T follicular helper cell (primary cell): ENCODE measurements around the gene APOA4.
"Not testable (repeated sequence)": the region's sequence is repeated elsewhere in the genome, so short reads cannot be mapped to it uniquely, and the experiment has no call there.

Experiments used
- DNase-seq: peaks from one replicate; pipeline ENCODE4 v3.0.0-alpha.2; 2020; ENCODE audit warnings: low read depth

Gene APOA4

GRCh38 chr11:116801662-116802061, 21.4 kb downstream of the APOA4 start:
- DNase-seq = not testable (repeated sequence)

GRCh38 chr11:116800610-116801009, 22.5 kb downstream of the APOA4 start:
- DNase-seq = no peak

- DNase-seq = no peak
These were observed 24.7 kb downstream of the APOA4 start for GRCh38 chr11:116798368-116798767.

GRCh38 chr11:116797816-116798215, 25.3 kb downstream of the APOA4 start:
- DNase-seq = no peak

GRCh38 chr11:116796548-116796947, 26.6 kb downstream of the APOA4 start:
- DNase-seq = no peak

GRCh38 chr11:116794851-116795250, 28.3 kb downstream of the APOA4 start:
- no peak for DNase-seq

- DNase-seq = no peak
These were observed 29.4 kb downstream of the APOA4 start for GRCh38 chr11:116793772-116794097.

- no peak for DNase-seq
These were observed 30.0 kb downstream of the APOA4 start for GRCh38 chr11:116792869-116793771.

GRCh38 chr11:116792144-116792868, 30.8 kb downstream of the APOA4 start:
- no peak for DNase-seq

- DNase-seq = no peak
These were observed 31.3 kb downstream of the APOA4 start, which contains the start of gene APOA5 for GRCh38 chr11:116791813-116792143. Gene APOA5 (minus strand): TSS chr11:116791879. CDS start chr11:116791860, 19 bp downstream.

GRCh38 chr11:116791002-116791812, 31.9 kb downstream of the APOA4 start:
- peak; percentile 66 for DNase-seq

- DNase-seq = no peak
These were observed 32.7 kb downstream of the APOA4 start for GRCh38 chr11:116790167-116791001.

GRCh38 chr11:116788975-116789374, 34.1 kb downstream of the APOA4 start:
- no peak for DNase-seq

GRCh38 chr11:116788534-116788933, 34.6 kb downstream of the APOA4 start:
- no peak for DNase-seq

- DNase-seq = peak; percentile 81
These were observed 35.2 kb downstream of the APOA4 start, which contains the start of gene ZPR1 for GRCh38 chr11:116787786-116788486. Gene ZPR1 (minus strand): TSS chr11:116788023. CDS start chr11:116787990, 33 bp downstream.

GRCh38 chr11:116787436-116787785, 35.7 kb downstream of the APOA4 start:
- DNase-seq = no peak

GRCh38 chr11:116786966-116787365, 36.1 kb downstream of the APOA4 start:
- DNase-seq = no peak

- no peak for DNase-seq
These were observed 36.8 kb downstream of the APOA4 start for GRCh38 chr11:116786326-116786725.

GRCh38 chr11:116782728-116783127, 40.4 kb downstream of the APOA4 start:
- DNase-seq = no peak

- no peak for DNase-seq
These were observed 44.5 kb downstream of the APOA4 start for GRCh38 chr11:116778556-116778955.

- no peak for DNase-seq
These were observed 46.0 kb downstream of the APOA4 start for GRCh38 chr11:116777056-116777455.
